ENCODE data around the gene ADAM15.

GRCh38 chr1:155092131-155092530 is 41.0 kb downstream of the ADAM15 start:
- TF ChIP-seq CTCF (IDR thresholded peaks at IDR 0.05), result no peak
- no peak for TF ChIP-seq POLR2A (IDR thresholded peaks at IDR 0.05)
- no peak for TF ChIP-seq POLR2AphosphoS5 (IDR thresholded peaks at IDR 0.05)

Measured in suprapubic skin (tissue), 4 donors.